Upper lobe of left lung (tissue), 6 donors: ENCODE measurements around the gene ST7. TPM values are rescaled to one million over a fixed set of nuclear protein-coding genes. Genes with fewer than 3 reads are reported as not detected.

Source experiments
- ATAC-seq, 2 donors: fragments of 200-7000 bp; cut with Tn5 transposase; one replicate each; pipeline ENCODE4 v1.9.1; 2022; ENCODE audit warnings: mild to moderate bottlenecking in 2 of 2, moderate library complexity in 2 of 2; ENCODE audit not compliant: low FRiP score in 2 of 2
- DNase-seq, 2 donors: peaks; one replicate each; pipeline ENCODE4 v3.0.0-alpha.2; 2019 to 2020
- H3K27ac ChIP-seq, 4 donors: fragments of 200-600 bp; sonication (generic); one replicate each; pipeline ENCODE4 v1.5.1; 2016 to 2019
- H3K27me3 ChIP-seq, 4 donors: fragments of 200-600 bp; sonication (generic); one replicate each; pipeline ENCODE4 v1.5.1; 2017 to 2019
- H3K36me3 ChIP-seq, 4 donors: fragments of 200-600 bp; sonication (generic); one replicate each; pipeline ENCODE4 v1.5.1; 2016 to 2019
- H3K4me1 ChIP-seq, 4 donors: fragments of 200-600 bp; sonication (generic); one replicate each; pipeline ENCODE4 v1.5.1; 2018 to 2019
- H3K4me3 ChIP-seq, 4 donors: fragments of 200-600 bp; sonication (generic); one replicate each; pipeline ENCODE4 v1.5.1; 2017 to 2019; ENCODE audit warnings: mild to moderate bottlenecking in 2 of 4, moderate library complexity in 1 of 4
- H3K9me3 ChIP-seq, 4 donors: fragments of 200-600 bp; sonication (generic); one replicate each; pipeline ENCODE4 v1.5.1; 2018 to 2019
- CTCF ChIP-seq, 6 experiments: fragments of 450-650 bp in 4 of 6; fragments of 200-600 bp in 2 of 6; sonication (generic) in 2 of 6; IDR thresholded peaks; one replicate each; pipeline ENCODE4 v1.5.1; 2016 to 2019; ENCODE audit warnings: antibody characterized with exemption in 6 of 6
- EP300 ChIP-seq, 4 donors: sonication (generic); formaldehyde crosslinking; IDR thresholded peaks; one replicate each; pipeline ENCODE4 v1.5.1; 2017; ENCODE audit warnings: antibody characterized with exemption in 4 of 4, control low read depth in 2 of 4
- POLR2A ChIP-seq, 4 donors: fragments of 450-650 bp; IDR thresholded peaks; one replicate each; pipeline ENCODE4 v1.5.1; 2016 to 2017; ENCODE audit warnings: antibody characterized with exemption in 4 of 4, mild to moderate bottlenecking in 2 of 4
- POLR2AphosphoS5 ChIP-seq, 2 donors: sonication (generic); formaldehyde crosslinking; IDR thresholded peaks; one replicate each; pipeline ENCODE4 v1.5.1; 2017; ENCODE audit warnings: antibody characterized with exemption in 2 of 2
- WGBS, 2 donors: methylation state at CpG; one replicate each; pipeline ENCODE4 v1.1.5; 2017 to 2018; 5-methylcytosine and 5-hydroxymethylcytosine counted together
- total RNA-seq, 6 donors: library from RNA; depleted of rRNA in 4 of 6; stranded (reverse); fragments of >200 nt in 4 of 6; gene quantifications; one replicate each; pipeline versions ENCODE4 v1.1.0 to v1.2.1, GENCODE V29; 2016 to 2021
- donor health status: DM: no; HTN: no; CAD: no; lungs with moderate emphysema.
- donor health status: DM: no; HTN: yes; CAD: no; lungs with severe emphysema.

ST7 gene
- total RNA-seq, 6 donors from 2014 or later: 36.0 to 135 (median 73.4) TPM

- Histone ChIP-seq H3K27ac (no peak overlapping the region), H3K4me1 (peaks cover 0 to 7% (median 2%) of the 10 kb centered on the region in 4 donors), H3K9me3 (no peaks in the 10 kb centered on the region), H3K36me3 (peaks cover 0 to 15% (median 2%) of the 10 kb centered on the region in 4 donors), H3K27me3 (no peaks in the 10 kb centered on the region), H3K4me3 (no peak overlapping the region)
- WGBS, 2 donors: 87 to 92% methylated on average over 1 of the region's 1 CpG
- no peak for TF ChIP-seq POLR2AphosphoS5 (IDR thresholded peaks at IDR 0.05)
- no peak for TF ChIP-seq POLR2A (IDR thresholded peaks at IDR 0.05)
- no peak for TF ChIP-seq CTCF (IDR thresholded peaks at IDR 0.05)
- TF ChIP-seq EP300 (IDR thresholded peaks at IDR 0.05): no peak
- ATAC-seq: no peak
- no peak for DNase-seq
Observed at GRCh38 chr7:117134411-117134810, 181.1 kb downstream of the ST7 start.

GRCh38 chr7:117134889-117135552, 181.7 kb downstream of the ST7 start:
- WGBS, 2 donors: 80 to 85% methylated on average over 2 of the region's 2 CpGs
- no peaks in the 10 kb centered on the region for H3K9me3 ChIP-seq
- H3K4me1 ChIP-seq: peaks cover 0 to 7% (median 2%) of the 10 kb centered on the region in 4 donors
- DNase-seq (no peak), ATAC-seq (peak in 1 of 2 donors; percentile 35)
- H3K4me3 ChIP-seq: no peak overlapping the region
- TF ChIP-seq EP300 (IDR thresholded peaks at IDR 0.05) (no peak), POLR2A (IDR thresholded peaks at IDR 0.05) (no peak), CTCF (IDR thresholded peaks at IDR 0.05) (no peak), POLR2AphosphoS5 (IDR thresholded peaks at IDR 0.05) (no peak)
- H3K27me3 ChIP-seq: no peaks in the 10 kb centered on the region
- peaks cover 0 to 18% (median 2%) of the 10 kb centered on the region in 4 donors for H3K36me3 ChIP-seq
- H3K27ac ChIP-seq: no peak overlapping the region

- no peak for DNase-seq
- Histone ChIP-seq H3K36me3 (peaks cover 0 to 18% (median 2%) of the 10 kb centered on the region in 4 donors), H3K4me3 (no peak overlapping the region), H3K27me3 (no peaks in the 10 kb centered on the region), H3K9me3 (no peaks in the 10 kb centered on the region), H3K4me1 (peaks cover 0 to 7% (median 2%) of the 10 kb centered on the region in 4 donors), H3K27ac (no peak overlapping the region)
- no peak for ATAC-seq
- 94 to 95% methylated on average over 1 of the region's 1 CpG for WGBS, 2 donors
- no peak for TF ChIP-seq CTCF (IDR thresholded peaks at IDR 0.05)
- no peak for TF ChIP-seq EP300 (IDR thresholded peaks at IDR 0.05)
- no peak for TF ChIP-seq POLR2AphosphoS5 (IDR thresholded peaks at IDR 0.05)
- no peak for TF ChIP-seq POLR2A (IDR thresholded peaks at IDR 0.05)
Observed at GRCh38 chr7:117135553-117135891, 182.2 kb downstream of the ST7 start.

GRCh38 chr7:117137868-117138267, 184.6 kb downstream of the ST7 start:
- Histone ChIP-seq H3K27ac (no peak overlapping the region), H3K4me3 (no peak overlapping the region), H3K36me3 (peaks cover 0 to 28% (median 4%) of the 10 kb centered on the region in 4 donors), H3K27me3 (no peaks in the 10 kb centered on the region), H3K9me3 (no peaks in the 10 kb centered on the region), H3K4me1 (peaks cover 0 to 10% (median 2%) of the 10 kb centered on the region in 4 donors)
- 92 to 94% methylated on average over 3 of the region's 3 CpGs for WGBS, 2 donors
- TF ChIP-seq EP300 (IDR thresholded peaks at IDR 0.05): no peak
- no peak for TF ChIP-seq CTCF (IDR thresholded peaks at IDR 0.05)
- no peak for TF ChIP-seq POLR2AphosphoS5 (IDR thresholded peaks at IDR 0.05)
- no peak for TF ChIP-seq POLR2A (IDR thresholded peaks at IDR 0.05)
- no peak for DNase-seq
- no peak for ATAC-seq

GRCh38 chr7:117138495-117138894, 185.2 kb downstream of the ST7 start:
- WGBS, 2 donors: 83 to 87% methylated on average over 3 of the region's 3 CpGs
- Histone ChIP-seq H3K4me3 (no peak overlapping the region), H3K27ac (no peak overlapping the region), H3K27me3 (no peaks in the 10 kb centered on the region), H3K9me3 (no peaks in the 10 kb centered on the region), H3K4me1 (peaks cover 0 to 12% (median 2%) of the 10 kb centered on the region in 4 donors), H3K36me3 (peaks cover 0 to 29% (median 4%) of the 10 kb centered on the region in 4 donors)
- DNase-seq (no peak), ATAC-seq (peak in 1 of 2 donors; percentile 40)
- TF ChIP-seq POLR2AphosphoS5 (IDR thresholded peaks at IDR 0.05) (no peak), EP300 (IDR thresholded peaks at IDR 0.05) (no peak), CTCF (IDR thresholded peaks at IDR 0.05) (no peak), POLR2A (IDR thresholded peaks at IDR 0.05) (no peak)
